Superior temporal gyrus (tissue), 1 donor: ENCODE results near the gene NPM1.

Source experiments
- DNase-seq: peaks from one replicate; pipeline ENCODE4 v3.0.0-alpha.2; 2016; ENCODE audit errors: extremely low spot score

The NPM1 gene

DNA sequence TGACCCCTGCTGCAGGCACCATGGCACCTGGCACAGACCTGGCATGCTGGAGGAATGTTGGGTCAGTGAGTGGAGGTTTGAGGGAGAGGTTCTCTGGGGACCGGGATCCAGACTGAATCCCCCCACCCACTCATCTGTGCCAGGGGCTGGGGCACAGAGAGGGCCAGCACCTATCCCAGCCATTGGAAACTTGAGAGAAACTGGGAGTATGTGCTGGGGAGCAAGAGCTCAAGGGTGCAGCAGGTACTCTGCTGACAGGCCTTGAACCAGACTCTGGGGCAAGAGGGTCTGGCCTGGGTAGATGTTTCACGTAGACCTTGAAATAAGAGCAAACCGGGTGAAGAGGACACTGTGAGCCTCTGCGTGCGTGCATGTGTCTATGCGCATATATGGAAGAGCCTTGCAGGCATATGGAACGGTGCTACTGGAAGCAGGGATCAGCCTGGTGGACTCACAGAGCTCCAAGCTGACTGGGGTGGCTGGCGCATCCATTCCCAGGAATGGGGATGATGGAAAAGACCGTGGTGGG lies 40.6 kb downstream of the NPM1 start:
- no peak for DNase-seq

DNA sequence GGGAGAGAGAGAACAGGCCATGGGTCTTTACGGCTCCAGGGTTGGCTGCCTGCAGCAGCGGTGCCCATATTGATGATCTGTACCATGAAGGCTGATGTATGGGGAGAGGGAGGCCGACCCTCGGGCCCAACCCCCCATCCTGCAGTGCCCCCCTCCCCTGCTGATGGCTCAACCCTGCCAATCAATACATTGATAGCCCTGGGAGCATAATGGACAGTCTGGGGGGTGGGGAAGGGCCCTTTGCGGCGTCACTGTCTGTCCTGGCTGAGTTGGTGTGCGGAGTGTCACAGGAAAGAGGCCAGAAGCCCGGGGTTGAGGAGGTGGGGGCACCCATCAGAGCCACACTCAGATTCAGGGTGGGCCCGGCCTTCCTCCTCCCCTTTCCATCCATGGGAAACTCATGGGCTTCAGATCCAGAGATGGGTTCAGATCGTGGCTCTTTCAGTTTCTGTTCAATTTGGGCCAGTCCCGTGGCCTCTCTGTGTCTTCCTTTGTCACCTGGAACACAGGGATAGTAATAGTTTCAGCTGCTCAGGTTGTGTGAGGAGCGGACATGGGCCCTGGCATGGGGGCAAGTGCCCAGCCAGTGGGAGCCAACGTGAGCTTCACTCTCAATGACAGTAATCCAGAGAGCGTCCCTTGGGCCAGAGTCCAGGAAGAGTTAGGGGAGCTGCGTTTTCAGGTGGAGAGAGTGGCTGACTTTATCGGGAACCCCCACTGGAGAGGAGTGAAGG lies 41.3 kb downstream of the NPM1 start:
- no peak for DNase-seq

DNA sequence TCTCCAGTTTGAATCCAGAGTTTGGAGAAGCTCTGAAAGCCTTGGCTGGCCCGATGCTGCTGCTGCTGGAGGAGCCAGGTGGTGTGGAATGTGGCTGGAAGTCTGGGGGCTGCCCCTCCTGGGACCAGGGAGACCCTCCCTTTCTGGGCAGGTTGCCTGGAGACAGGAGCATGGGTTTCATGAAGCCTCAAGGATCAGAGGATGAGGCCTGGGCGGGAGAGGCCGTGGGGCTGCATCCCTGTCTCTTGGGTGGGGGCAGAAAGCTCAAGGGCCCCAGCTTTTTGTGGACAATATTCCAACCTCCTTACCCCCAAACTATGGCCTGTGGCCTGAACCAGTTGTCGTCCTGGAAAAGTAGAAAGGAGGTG lies 41.9 kb downstream of the NPM1 start:
- no peak for DNase-seq

DNA sequence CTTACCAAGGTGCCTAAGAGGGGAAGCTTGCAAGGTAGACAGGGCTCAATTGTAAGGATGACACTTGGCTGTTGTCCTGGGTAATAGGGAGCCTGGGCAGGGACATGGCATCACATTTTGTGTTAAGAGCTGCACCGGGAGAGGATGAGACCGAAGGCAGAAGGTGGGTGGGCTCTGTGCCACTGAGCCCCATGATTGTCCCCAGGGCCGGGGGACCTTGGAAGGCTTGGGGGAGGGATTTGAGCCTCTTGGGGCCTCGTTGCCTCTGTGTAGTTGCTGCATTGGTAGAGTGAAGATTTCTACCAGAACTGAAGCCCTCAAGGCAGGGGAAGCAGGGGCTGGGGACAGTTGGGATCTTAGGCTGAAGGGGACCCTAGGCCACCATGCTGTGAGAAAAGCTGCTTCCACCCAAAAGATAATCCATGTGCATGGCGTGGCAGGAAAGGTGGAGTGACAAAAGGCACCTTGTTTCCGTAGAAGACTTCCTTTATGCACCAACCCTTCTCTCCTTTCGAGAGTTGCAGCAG lies 43.7 kb downstream of the NPM1 start:
- no peak for DNase-seq

DNA sequence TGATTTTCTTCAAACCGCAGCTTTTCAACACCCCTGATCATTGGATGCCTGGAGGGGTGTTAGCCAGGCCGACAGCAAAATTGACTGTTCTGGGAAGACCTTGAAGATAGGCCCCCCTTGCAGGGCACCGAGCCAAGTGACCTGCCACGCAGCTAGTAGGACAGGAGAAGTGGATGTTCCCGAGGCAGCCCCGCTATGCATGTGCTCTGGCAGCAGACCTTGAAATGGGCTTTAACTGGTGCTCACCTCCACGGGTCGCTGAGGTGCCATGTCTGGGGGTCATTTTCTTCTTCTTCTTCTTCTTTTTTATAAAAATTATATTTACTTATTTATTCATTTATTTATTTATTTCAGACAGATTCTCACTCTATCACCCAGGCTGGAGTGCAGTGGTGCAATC lies 44.4 kb downstream of the NPM1 start:
- DNase-seq = no peak

DNA sequence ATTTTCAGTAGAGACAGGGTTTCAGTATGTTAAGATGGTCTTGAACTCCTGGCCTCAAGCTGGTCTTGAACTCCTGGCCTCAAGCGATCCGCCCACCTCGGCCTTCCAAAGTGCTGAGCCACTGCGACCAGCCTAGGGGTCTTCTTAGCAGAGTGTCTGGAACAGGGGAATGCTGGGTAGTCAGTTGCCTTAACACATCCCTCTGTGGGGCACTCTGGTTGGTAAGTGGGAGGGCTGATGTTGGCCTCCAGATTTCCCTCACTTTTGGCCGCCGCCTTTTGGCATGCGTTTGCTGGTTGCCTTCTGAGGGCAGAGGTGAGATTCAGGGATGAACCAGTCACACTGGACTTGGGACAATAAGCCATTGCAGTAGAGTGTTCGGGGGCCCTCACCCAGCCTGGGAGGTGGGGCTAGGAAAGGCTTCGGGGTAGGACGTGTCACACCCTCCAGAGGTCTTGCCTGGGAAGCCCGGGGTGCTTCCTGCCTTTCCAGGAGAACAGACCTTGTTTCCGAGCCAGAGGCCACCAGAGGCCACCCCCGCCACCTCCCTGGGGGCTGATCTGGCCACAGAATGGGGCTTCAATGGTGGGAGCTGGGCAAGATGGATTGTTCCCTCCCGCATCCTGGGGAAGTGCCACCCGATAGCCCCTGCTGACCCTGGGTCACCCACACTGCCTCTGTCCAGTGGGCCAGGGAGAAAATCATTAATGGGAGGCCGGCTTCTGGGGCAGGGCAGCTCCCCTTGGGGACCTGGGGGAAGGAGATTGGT lies 45.1 kb downstream of the NPM1 start:
- DNase-seq = no peak

DNA sequence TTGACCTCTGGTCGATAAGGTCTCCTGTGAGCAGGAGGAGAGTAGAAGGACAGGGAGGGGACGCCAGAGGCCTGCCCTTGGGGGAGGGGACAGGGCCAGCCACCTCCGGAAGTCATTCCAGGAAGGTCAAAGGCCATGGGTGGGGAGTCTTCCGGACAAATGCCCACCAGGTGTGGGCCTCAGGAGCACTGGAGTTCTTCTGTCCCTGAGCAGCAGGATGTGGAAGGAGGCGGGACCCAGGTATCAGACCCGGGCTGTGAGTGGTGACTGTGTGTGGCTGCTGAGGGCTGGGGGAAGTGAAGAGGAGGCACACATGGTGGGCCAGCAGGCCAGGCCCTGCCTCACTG lies 45.7 kb downstream of the NPM1 start:
- no peak for DNase-seq

DNA sequence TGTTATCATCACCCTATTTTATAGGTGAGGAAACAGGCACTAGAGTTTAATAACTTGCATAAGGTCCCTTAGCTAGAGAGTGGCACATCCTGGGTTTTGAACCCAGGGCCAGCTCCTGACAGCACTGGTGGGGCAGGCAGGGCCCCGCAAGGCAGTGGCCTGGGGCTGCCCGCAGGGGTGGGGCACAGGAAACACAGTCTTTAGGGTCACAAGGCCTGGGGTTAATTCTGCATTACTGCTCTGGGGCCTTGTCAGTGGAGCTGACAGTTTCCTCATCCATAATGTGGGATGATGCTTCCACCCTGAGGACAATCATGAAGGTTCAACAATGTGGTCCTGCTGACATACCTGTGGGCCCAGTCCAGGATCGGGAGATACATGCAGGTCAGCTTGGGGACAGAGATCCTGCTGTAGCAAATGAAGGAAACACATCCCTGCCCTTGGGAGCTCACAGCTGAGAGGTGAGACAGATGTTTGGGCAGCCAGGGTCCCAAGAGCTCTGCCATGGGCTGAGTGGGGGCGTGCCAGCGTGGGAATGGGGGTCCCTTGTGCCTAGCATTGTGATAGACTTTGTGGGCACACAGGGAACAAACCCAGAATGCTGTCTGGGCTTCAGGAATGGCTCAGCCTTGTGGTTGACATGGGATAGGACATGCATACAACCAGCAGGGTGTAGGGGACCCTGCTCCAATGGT lies 46.5 kb downstream of the NPM1 start:
- DNase-seq = no peak

DNA sequence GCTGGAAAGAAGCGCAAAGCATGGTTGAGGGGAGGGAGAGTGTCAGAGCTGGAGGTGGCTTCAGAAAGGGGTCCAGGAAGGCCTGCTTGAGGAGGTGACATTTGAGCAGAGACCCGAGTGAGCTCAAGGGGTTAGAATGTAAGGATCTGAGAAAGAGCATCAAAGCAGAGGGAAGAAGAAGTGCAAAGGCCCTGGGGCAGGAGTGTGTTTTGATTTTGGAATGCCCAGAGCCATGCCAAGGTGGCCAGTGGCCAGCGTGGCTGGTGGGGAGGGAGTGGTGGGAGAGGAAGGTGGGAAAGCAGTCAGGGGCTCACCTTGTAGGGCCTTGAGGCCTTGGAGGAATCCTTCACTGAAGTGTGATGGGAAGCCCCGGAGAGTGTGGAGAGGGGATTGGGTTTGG lies 47.2 kb downstream of the NPM1 start:
- no peak for DNase-seq

DNA sequence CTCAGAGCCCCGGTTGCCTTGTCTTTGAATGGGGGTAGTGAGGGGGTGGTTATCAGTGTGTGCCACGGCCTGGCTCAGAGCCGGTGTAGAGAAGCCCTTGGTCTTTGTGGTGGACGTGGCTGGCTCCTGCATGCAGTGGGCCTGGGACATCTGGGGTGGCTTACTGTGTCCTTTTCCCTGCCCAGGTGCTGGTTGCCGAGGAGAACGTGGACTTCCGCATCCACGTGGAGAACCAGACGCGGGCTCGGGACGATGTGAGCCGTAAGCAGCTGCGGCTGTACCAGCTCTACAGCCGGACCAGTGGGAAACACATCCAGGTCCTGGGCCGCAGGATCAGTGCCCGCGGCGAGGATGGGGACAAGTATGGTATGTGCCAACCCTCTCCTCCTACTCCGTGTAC lies 48.3 kb downstream of the NPM1 start:
- no peak for DNase-seq

DNA sequence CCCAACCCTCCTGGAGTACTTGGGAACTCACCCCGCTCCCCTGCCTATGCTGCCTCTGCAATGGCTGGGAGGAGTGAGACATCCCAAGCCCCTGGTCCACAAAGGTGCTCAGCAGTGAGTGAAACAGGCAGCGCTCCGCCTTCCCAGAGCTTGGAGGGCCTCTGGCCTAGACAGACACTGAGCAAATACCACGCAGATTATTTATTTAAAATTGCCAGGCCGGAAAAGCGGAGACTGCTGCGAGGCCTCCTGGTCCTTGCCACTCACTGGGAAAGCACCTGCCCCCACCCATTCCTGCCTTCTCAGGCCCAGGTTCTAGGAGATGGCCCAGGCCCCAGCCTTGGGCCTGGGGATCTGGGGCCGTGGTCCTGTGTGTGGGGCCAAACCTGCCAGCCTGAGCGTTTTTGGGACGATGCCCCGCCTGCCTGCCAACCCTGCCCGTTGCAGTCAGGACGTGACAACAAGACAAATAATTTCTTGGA lies 49.2 kb downstream of the NPM1 start:
- DNase-seq = no peak

DNA sequence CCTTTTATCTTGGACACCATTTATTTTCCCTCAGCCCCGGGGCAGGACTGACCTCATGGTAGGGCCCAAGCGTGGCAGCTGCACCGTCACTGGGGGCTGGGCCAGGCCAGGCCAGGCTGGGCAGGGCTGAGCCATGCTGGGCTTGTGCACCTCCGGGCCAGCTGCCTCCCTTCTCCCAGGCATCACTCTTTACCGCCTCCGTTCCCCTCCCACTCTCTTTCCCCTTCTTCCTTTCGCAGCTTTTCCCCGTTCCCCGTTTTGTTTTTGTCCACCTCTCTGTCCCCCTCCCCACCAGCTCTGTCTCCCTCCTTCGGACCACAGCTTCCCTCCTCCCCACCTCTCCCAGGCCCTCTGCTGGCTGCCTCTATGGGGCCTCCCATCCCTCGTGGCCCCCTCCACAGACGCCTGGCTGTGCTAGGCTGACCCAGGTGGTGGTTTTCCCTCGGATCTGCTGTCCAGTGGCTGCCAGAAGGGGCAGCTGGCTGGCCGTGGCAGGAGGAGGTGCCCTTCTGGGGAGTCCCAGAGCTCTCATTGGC lies 49.7 kb downstream of the NPM1 start:
- no peak for DNase-seq

DNA sequence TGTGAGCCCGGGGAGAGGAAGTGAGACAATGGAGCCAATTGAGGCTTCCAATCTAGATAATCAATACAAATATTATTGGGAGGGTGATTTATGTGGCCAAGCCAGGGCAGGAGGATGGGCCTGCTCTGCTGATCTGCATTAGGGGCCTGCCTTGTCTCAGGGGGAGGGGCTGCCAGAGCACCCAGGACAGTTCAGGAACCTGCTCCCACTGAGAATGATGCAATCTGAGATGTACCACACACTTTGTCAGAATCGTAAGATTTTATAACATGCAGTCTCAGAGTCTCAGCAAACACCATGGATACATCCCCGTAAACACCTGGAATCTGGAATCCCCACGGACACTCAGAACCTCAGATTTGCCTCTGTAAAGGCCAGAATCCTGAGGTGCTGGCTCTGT lies 51.1 kb downstream of the NPM1 start:
- no peak for DNase-seq

DNA sequence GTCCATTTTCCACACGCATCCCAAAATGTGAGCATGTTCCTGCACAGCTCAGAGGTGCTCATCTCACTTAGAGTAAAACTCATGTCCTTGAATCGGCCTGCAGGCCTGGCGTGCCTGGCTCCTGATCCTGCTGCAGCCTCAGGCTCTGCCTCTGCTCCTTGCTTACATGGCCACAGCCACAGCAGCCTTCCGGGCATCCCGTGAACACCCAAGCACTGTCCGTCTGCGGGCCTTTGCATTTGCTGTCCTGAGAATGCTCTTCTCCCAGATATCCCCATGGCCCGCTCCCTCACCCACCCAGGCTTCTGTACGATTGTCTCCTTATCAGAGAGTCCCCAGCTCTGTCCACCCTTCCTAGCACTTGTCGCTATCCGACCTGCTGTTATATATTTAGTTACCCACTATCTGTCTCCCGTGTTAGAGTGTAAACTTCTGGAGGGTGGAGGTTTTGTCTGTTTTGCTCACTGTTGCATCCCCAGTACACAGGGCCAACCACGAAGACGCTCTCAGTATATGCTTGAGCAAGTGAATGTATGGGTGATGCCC lies 53.7 kb downstream of the NPM1 start:
- DNase-seq = no peak

DNA sequence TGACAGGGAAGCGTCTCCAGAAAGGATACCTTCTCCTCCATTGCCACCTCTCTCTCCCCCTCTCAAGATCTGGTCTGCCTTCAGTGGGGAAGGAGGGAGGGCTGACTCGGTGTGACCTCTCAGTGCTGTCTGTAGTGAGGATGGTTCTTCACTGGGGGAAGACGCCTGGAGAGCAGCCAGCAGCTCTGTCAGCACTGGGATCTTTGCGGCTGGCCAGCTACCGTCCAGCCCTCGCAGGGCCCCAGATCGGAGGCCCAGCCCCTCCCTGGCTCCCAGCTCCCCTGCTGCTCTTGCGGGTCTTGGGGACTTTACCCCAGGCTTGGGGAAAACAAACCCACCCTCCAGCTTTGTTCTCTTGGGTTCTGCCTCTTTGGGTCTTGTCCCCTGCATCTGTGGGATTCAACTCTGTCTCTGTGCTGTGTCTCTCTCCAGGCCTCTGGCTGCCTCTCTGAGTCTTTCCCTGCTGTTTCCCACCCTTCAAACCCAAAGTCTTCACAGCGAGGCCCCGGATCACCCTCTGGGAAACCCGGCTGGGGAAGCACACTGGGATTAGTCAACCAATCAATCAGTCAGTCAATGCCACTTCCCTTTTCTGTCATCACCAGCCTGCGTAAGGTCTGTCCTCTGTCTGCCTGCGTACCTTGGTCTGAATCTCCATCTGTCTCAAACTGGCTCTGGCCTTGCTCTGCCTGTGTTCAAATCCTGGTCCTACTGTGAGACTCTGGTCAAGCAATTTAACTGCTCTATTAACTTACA lies 54.8 kb downstream of the NPM1 start:
- DNase-seq = no peak

DNA sequence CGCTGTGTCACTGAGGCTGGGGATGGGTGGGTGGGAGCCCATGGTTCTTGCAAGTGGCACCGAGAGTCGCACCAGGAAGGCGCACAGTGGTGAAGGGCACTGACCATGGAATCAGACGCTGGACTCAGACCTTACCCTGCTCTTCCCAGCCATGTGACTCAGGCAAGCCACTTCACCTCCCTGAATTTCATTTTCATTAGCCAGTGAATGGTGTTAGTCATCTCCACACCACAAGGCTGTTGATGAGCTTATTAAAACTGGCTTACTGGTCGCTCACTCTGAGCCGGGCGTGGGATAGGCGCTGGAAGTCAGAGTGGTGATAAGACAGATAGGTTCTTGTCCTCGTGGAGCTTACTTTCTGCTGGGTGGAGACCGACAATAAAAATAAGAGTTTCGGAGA lies 56.9 kb downstream of the NPM1 start:
- no peak for DNase-seq

DNA sequence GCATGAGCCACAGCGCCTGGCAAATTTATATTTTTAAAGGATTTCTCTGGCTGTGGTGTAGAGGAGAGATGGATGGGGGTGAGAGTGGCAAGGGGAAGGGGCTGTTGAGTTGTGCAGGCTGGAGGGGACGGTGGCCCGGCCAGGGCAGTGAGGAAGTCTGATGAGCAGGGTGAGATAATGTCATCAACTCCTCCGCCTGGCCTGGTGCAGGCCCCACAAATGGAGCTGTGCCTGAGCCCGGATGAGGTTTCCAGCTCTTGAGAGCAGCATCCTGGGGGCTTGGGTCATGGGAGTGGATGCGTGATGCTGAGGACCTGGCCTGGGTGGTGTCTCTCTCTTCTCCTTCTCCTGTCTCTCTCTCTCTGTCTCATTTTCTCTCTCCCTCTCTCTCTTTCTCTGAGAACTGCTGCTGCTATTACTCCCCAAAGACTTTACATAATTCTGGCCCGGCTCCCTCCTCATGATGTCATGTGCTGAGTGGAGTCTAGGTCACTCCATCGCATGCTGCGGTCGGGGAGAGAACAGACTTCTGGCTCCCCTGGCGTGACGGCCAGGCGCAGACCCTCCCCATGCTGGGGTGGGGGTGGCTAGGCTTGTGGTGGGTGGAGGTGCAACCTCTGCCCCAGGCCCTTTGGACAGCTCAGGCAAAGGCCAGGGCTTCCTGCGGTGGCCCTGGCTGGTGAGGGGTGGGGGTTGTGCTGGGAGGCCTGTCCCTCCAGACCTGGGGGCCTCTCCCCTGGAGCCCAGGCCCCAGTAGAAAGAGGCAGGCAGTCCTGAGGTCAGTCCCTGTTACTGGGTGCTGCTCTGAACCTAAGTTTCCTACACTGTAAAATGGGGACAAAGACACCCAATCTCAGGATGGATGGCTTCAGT lies 58.2 kb downstream of the NPM1 start:
- peak; percentile 47 for DNase-seq

DNA sequence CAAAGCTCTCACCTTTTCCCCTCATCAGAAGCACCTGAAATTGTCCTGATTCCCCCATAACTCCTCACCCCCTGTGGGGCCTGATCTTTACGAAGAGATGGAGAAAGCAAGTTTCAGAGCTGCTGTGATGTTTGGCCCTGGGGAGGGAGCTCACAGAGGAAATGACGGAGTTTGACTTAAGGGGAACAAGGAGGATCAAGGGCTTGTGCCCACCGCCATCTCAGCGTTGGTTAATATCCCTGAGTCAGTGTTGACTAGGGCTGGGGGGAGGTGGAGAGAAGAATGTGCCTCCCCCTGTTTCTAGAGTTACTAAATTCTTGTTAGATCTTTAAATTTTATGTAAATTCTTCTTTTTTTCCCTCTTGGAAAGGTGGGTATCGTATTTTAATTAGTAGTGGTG lies 59.6 kb downstream of the NPM1 start:
- DNase-seq = no peak

DNA sequence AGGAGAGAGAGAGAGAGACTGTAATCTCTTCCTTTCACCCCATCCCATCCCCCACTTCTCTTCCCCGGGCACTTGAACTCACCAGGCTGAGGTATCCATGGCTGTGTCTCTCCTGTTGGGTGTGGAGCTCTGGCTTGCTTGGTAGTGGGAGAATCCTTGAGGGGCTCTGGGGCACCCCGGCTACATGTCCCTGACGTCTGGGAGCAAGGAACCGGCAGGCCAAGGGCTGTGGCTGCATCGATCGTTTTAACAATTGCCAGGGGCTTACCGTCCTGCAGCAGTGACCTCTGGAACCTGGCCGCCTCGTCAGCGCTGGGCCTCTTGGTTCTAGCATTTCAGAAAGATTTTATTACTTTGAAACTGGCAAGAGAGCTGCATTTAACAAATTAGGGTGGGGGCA lies 61.8 kb downstream of the NPM1 start:
- no peak for DNase-seq
